LNCAP (cell line): ENCODE measurements around the gene NAV2.

ENCODE experiments used
- TF ChIP-seq, protein P1 (sequence below): fragments of 450-650 bp; IDR thresholded peaks from 2 replicates; pipeline ENCODE4 v1.5.1; 2017; ENCODE audit warnings: mild to moderate bottlenecking

The NAV2 gene

GRCh38 chr11:19680829-19681368 is 31.7 kb upstream of the NAV2 start:
- TF ChIP-seq, protein P1, sequence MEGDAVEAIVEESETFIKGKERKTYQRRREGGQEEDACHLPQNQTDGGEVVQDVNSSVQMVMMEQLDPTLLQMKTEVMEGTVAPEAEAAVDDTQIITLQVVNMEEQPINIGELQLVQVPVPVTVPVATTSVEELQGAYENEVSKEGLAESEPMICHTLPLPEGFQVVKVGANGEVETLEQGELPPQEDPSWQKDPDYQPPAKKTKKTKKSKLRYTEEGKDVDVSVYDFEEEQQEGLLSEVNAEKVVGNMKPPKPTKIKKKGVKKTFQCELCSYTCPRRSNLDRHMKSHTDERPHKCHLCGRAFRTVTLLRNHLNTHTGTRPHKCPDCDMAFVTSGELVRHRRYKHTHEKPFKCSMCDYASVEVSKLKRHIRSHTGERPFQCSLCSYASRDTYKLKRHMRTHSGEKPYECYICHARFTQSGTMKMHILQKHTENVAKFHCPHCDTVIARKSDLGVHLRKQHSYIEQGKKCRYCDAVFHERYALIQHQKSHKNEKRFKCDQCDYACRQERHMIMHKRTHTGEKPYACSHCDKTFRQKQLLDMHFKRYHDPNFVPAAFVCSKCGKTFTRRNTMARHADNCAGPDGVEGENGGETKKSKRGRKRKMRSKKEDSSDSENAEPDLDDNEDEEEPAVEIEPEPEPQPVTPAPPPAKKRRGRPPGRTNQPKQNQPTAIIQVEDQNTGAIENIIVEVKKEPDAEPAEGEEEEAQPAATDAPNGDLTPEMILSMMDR = no peak

DNA sequence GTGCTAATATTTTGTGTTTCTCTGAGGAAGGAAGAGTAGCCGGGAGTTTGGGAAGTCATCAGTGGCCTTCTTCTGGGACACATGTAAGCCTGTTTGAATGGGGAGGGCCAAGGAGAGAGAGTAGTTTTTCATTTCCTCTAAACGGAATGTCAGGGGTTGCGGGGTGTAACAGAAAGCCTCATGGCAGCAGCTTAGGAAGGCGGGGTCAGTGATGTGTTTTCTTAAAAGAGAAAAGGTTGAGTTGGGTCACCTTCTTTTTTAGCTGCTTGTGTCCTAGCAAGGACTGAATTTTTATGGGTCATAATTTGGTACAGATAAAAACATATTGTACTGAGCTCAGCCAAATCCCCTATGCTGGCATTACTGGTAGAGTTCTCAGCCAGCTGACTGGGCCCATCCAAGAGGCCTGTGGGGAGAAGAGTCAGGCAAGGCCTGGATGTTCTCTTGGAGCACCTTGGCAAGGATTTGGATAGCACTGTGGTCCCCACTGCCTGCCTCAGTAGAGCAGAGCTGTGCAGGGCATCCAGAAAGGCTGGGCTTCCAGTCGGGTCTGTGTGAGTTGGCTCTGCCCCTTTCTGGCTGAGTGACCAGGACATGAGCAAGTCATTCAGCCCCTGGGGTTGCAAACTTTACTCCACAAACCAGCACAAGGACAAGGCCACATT is 29.4 kb upstream of the NAV2 start:
- TF ChIP-seq, protein P1 = no peak

DNA sequence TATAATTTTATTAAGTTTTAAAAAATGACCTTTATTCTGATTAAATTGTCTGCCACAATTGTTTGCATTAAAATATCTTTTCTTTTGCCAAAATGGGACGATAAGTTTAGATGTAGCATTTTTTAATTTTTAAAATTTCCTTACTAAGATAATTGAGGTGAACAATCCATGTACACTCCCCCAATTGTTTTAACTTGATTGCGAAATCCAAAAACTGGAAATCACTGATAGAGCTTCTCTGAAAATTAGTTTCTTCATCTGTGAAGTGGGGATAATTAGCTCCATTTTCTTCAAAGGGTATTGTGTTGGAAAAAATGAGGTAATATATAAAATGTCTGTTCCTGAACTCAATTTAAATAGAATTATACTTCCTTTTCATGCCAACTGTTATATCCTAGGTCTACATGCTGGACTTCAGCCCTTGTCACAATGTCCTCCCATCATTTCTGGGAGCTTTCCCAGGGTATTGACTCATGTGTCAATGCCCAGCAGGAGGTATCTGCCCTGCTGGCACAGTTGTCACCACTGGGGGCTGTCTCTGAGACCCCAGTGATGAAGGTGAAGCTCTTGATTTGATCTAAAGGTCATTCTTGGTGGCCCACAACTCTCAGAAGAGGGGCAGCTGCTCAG is 28.7 kb upstream of the NAV2 start:
- TF ChIP-seq, protein P1 = no peak

- TF ChIP-seq, protein P1 = no peak
Observed at GRCh38 chr11:19686234-19686633, 26.4 kb upstream of the NAV2 start.

- TF ChIP-seq, protein P1 = no peak
Observed at GRCh38 chr11:19687392-19687791, 25.2 kb upstream of the NAV2 start.

DNA sequence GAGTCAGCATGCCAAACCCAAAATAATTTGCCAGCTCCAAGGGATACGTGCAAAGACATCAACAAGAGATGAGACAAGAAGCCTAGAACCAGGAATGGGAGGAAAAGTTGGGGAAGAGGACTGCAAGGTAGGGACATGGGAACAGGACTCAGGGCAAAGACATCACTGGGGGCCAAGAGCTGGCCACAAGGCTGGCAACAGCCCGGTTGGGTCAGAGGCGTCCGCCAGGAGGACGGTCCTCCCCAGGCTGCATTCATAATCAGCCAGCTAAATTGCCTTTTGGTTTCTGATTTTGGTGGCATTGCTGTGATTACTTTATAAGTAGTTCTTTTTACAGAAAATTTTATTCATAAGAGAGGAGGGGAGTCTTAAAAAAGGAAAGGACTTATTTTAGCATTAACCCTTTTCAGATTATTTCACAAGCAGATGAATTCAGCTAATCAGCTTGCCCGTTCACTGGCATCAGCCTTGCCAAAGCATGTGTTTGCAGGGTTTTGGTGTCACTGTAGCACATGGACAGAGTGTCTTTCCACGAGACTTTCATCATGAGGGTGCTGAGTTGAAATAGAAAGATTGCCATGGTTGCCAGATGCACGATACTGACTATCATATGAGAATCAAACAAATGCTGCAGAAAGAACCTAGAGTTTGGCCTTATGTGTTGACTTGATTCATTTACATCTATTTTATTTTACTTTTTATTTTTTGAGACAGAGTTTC is 23.2 kb upstream of the NAV2 start:
- TF ChIP-seq, protein P1 = no peak

GRCh38 chr11:19690885-19691284 is 21.8 kb upstream of the NAV2 start:
- TF ChIP-seq, protein P1 = no peak
